H9 (cell line): ENCODE results near the gene ANAPC4. TPM values are rescaled to one million over a fixed set of nuclear protein-coding genes. Genes with fewer than 3 reads are reported as not detected.

ENCODE experiments used
- DNase-seq: peaks from one replicate; pipeline ENCODE4 v3.0.0-alpha.2; 2017
- H2AFZ ChIP-seq: one replicate; pipeline ENCODE4 v1.6.1; 2013; ENCODE audit warnings: mild to moderate bottlenecking, low read length, control low read depth, moderate library complexity
- H2AK5ac ChIP-seq: 2 replicates; pipeline ENCODE4 v1.6.1; 2013; ENCODE audit warnings: low read length, control low read depth, mixed read lengths; ENCODE audit not compliant: insufficient read length
- H2BK120ac ChIP-seq: one replicate; pipeline ENCODE4 v1.6.1; 2013; ENCODE audit warnings: low read depth, mild to moderate bottlenecking, low read length, control low read depth, inconsistent platforms; ENCODE audit not compliant: poor library complexity, severe bottlenecking
- H2BK12ac ChIP-seq: 2 replicates; pipeline ENCODE4 v1.6.1; 2013; ENCODE audit warnings: low read length, control low read depth, mixed read lengths, low read depth; ENCODE audit not compliant: insufficient read length
- H2BK15ac ChIP-seq: 2 replicates; pipeline ENCODE4 v1.6.1; 2013; ENCODE audit warnings: low read depth, low read length, control low read depth
- H2BK20ac ChIP-seq: one replicate; pipeline ENCODE4 v1.6.1; 2013; ENCODE audit warnings: low read depth, mild to moderate bottlenecking, low read length, control low read depth, inconsistent platforms; ENCODE audit not compliant: poor library complexity, severe bottlenecking
- H2BK5ac ChIP-seq: 2 replicates; pipeline ENCODE4 v1.6.1; 2013; ENCODE audit warnings: low read length, control low read depth, mixed read lengths; ENCODE audit not compliant: insufficient read length
- H3K14ac ChIP-seq: 2 replicates; pipeline ENCODE4 v1.6.1; 2013; ENCODE audit warnings: low read length, control low read depth; ENCODE audit not compliant: insufficient read depth
- H3K18ac ChIP-seq: 2 replicates; pipeline ENCODE4 v1.6.1; 2013; ENCODE audit warnings: low read depth, mild to moderate bottlenecking, mixed read lengths, low read length, control low read depth; ENCODE audit not compliant: insufficient read length
- H3K23ac ChIP-seq: 2 replicates; pipeline ENCODE4 v1.6.1; 2013; ENCODE audit warnings: low read length, control low read depth, mixed read lengths, low read depth; ENCODE audit not compliant: insufficient read length
- H3K23me2 ChIP-seq: 2 replicates; pipeline ENCODE4 v1.6.1; 2013; ENCODE audit warnings: low read depth, mild to moderate bottlenecking, mixed read lengths, low read length, control low read depth; ENCODE audit not compliant: insufficient read length, poor library complexity, severe bottlenecking
- H3K27ac ChIP-seq: 2 replicates; pipeline ENCODE4 v1.5.1; 2013; ENCODE audit warnings: low read length, control low read depth, mixed read lengths, low read depth; ENCODE audit not compliant: insufficient read length
- H3K27me3 ChIP-seq: 2 replicates; pipeline ENCODE4 v1.6.1; 2013; ENCODE audit warnings: low read length, control low read depth, inconsistent platforms; ENCODE audit not compliant: insufficient read depth
- H3K4ac ChIP-seq: 2 replicates; pipeline ENCODE4 v1.6.1; 2013; ENCODE audit warnings: low read depth, mild to moderate bottlenecking, control low read depth, inconsistent platforms, low read length, moderate library complexity
- H3K4me1 ChIP-seq: 2 replicates; pipeline ENCODE4 v1.6.1; 2013; ENCODE audit warnings: low read length, control low read depth, inconsistent platforms; ENCODE audit not compliant: insufficient read depth
- H3K4me2 ChIP-seq: 2 replicates; pipeline ENCODE4 v1.6.1; 2013; ENCODE audit warnings: low read length, control low read depth, mixed read lengths; ENCODE audit not compliant: insufficient read length, insufficient read depth
- H3K56ac ChIP-seq: 2 replicates; pipeline ENCODE4 v1.6.1; 2013; ENCODE audit warnings: low read depth, mild to moderate bottlenecking, mixed read lengths, low read length, control low read depth; ENCODE audit not compliant: insufficient read length
- H3K79me1 ChIP-seq: 2 replicates; pipeline ENCODE4 v1.6.1; 2013; ENCODE audit warnings: low read depth, mild to moderate bottlenecking, moderate library complexity, low read length, control low read depth, inconsistent platforms; ENCODE audit not compliant: insufficient read depth, poor library complexity, severe bottlenecking
- H3K79me2 ChIP-seq: 2 replicates; pipeline ENCODE4 v1.6.1; 2013; ENCODE audit warnings: low read length, control low read depth, inconsistent platforms; ENCODE audit not compliant: insufficient read depth
- H3K9ac ChIP-seq: 2 replicates; pipeline ENCODE4 v1.6.1; 2013; ENCODE audit warnings: low read length, control low read depth, mixed read lengths; ENCODE audit not compliant: insufficient read length; ENCODE audit errors: extremely low read depth
- H3K9me3 ChIP-seq: one replicate; pipeline ENCODE4 v1.6.1; 2013; ENCODE audit warnings: low read depth, low read length, inconsistent platforms; ENCODE audit not compliant: control insufficient read depth
- H3T11ph ChIP-seq: one replicate; pipeline ENCODE4 v1.6.1; 2013; ENCODE audit warnings: mild to moderate bottlenecking, low read length, control low read depth, inconsistent platforms
- H4K20me1 ChIP-seq: one replicate; pipeline ENCODE4 v1.6.1; 2013; ENCODE audit not compliant: control insufficient read depth, insufficient read length, insufficient read depth
- H4K5ac ChIP-seq: 2 replicates; pipeline ENCODE4 v1.6.1; 2013; ENCODE audit warnings: low read depth, mild to moderate bottlenecking, mixed read lengths, low read length, control low read depth; ENCODE audit not compliant: insufficient read length
- H4K8ac ChIP-seq: replicated peaks from 2 replicates; pipeline ENCODE4 v1.6.1; 2013; ENCODE audit warnings: low read length, control low read depth, mixed read lengths, low read depth; ENCODE audit not compliant: insufficient read length
- H4K91ac ChIP-seq: 2 replicates; pipeline ENCODE4 v1.6.1; 2013; ENCODE audit warnings: low read depth, mild to moderate bottlenecking, moderate library complexity, mixed read lengths, low read length, control low read depth; ENCODE audit not compliant: insufficient read length
- H3K27ac Mint-ChIP-seq, 3 experiments: 2 replicates in 2 of 3; 3 replicates in 1 of 3; pipeline ENCODE4 v1.8.0; 2020 to 2021; ENCODE audit warnings: mixed read lengths in 3 of 3, mild to moderate bottlenecking in 1 of 3, moderate library complexity in 1 of 3
- H3K27me3 Mint-ChIP-seq: 2 replicates; pipeline ENCODE4 v1.8.0; 2021; ENCODE audit warnings: low read depth, mild to moderate bottlenecking, moderate library complexity, mixed read lengths
- H3K36me3 Mint-ChIP-seq, 3 experiments: 2 replicates in 2 of 3; 3 replicates in 1 of 3; pipeline ENCODE4 v1.8.0; 2020 to 2021; ENCODE audit warnings: low read depth in 3 of 3, mixed read lengths in 3 of 3; ENCODE audit not compliant: insufficient read depth in 1 of 3
- H3K4me1 Mint-ChIP-seq, 2 experiments: 2 replicates each; pipeline ENCODE4 v1.8.0; 2020; ENCODE audit warnings: mixed read lengths in 2 of 2
- H3K4me3 Mint-ChIP-seq, 2 experiments: 2 replicates in 1 of 2; 3 replicates in 1 of 2; pipeline ENCODE4 v1.8.0; 2020 to 2021; ENCODE audit warnings: mild to moderate bottlenecking in 2 of 2, mixed read lengths in 2 of 2, moderate library complexity in 1 of 2
- H3K9me3 Mint-ChIP-seq, 2 experiments: 2 replicates in 1 of 2; 3 replicates in 1 of 2; pipeline ENCODE4 v1.8.0; 2020; ENCODE audit warnings: mild to moderate bottlenecking in 2 of 2, mixed read lengths in 2 of 2, moderate library complexity in 1 of 2
- WGBS: extraction: QIAGEN DNeasy Blood & Tissue Kit; methylation state at CpG from one replicate; pipeline ENCODE4 v1.1.7; 2013; ENCODE audit warnings: missing lambda C conversion rate, low lambda C conversion rate, mixed read lengths; ENCODE audit not compliant: insufficient read length; ENCODE audit errors: extremely low coverage; 5-methylcytosine and 5-hydroxymethylcytosine counted together
- total RNA-seq: library from RNA; stranded (reverse); gene quantifications from 2 replicates; pipeline ENCODE4 v1.2.1, GENCODE V29; 2021
- TF ChIP-seq, protein P1 (sequence below): fragments of 200-600 bp; sonication (generic); conservative IDR thresholded peaks from 3 replicates; pipeline ENCODE4 v1.8.0; 2021; ENCODE audit warnings: antibody characterized with exemption, mild to moderate bottlenecking

ANAPC4 gene
- total RNA-seq, 1 experiment from 2014 or later, result 42.5 TPM

DNA sequence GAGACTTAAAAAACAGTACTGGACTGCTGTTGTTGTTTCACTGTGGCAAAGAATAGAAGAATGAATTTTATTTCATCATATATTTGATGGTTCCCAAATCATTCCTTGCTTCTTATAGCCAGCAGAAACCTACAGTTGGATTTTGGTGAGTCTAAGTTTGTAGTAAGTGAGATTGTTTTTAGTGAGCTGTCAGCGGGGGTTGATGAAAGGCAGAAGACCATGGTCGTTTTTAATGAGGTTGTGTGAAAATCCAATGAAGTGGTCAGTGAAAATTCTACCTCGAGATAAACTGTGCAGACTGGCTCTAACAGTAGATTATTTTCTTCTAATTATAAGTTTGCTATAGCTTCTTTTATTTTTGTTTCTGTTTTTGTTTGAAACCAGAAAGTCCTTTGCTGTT is 36.2 kb downstream of the ANAPC4 start:
- Histone ChIP-seq H3K23ac (no peak overlapping the region), H2BK12ac (no peak overlapping the region), H3K9me3 (no peaks in the 10 kb centered on the region), H4K20me1 (no peaks in the 10 kb centered on the region), H2BK15ac (no peak overlapping the region), H3K4me1 (no peaks in the 10 kb centered on the region), H4K8ac (no peak overlapping the region), H3K9ac (no peak overlapping the region), H3K79me2 (no peaks in the 10 kb centered on the region), H2BK20ac (no peak overlapping the region), H3K18ac (no peak overlapping the region), H3K27ac (no peak overlapping the region), H2BK5ac (no peak overlapping the region), H2AFZ (no peak overlapping the region), H3K79me1 (no peaks in the 10 kb centered on the region), H3K23me2 (no peaks in the 10 kb centered on the region), H4K5ac (no peak overlapping the region), H3T11ph (no peak overlapping the region), H2AK5ac (no peak overlapping the region), H3K27me3 (no peaks in the 10 kb centered on the region), H3K4ac (no peak overlapping the region), H3K14ac (no peak overlapping the region), H4K91ac (no peak overlapping the region), H3K4me2 (no peak overlapping the region), H3K56ac (no peak overlapping the region), H2BK120ac (no peak overlapping the region)
- TF ChIP-seq, protein P1, sequence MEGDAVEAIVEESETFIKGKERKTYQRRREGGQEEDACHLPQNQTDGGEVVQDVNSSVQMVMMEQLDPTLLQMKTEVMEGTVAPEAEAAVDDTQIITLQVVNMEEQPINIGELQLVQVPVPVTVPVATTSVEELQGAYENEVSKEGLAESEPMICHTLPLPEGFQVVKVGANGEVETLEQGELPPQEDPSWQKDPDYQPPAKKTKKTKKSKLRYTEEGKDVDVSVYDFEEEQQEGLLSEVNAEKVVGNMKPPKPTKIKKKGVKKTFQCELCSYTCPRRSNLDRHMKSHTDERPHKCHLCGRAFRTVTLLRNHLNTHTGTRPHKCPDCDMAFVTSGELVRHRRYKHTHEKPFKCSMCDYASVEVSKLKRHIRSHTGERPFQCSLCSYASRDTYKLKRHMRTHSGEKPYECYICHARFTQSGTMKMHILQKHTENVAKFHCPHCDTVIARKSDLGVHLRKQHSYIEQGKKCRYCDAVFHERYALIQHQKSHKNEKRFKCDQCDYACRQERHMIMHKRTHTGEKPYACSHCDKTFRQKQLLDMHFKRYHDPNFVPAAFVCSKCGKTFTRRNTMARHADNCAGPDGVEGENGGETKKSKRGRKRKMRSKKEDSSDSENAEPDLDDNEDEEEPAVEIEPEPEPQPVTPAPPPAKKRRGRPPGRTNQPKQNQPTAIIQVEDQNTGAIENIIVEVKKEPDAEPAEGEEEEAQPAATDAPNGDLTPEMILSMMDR, result no peak
- Mint-ChIP-seq H3K27ac (no peak overlapping the region), H3K36me3 (peaks cover 5 to 78% (median 67%) of the 10 kb centered on the region in 3 experiments; a peak in 6 of 7 replicates), H3K9me3 (no peaks in the 10 kb centered on the region), H3K27me3 (no peaks in the 10 kb centered on the region), H3K4me3 (no peak overlapping the region), H3K4me1 (no peaks in the 10 kb centered on the region)
- WGBS, result no CpG with 5 or more reads among the region's 3 CpGs
- DNase-seq, result no peak
